Amniotic epithelial cell (primary cell): ENCODE data around the gene TMEM259.

ENCODE experiments used
- DNase-seq: peaks from one replicate; pipeline ENCODE4 v3.0.0-alpha.2; 2010; ENCODE audit warnings: low read depth

The TMEM259 gene

DNA sequence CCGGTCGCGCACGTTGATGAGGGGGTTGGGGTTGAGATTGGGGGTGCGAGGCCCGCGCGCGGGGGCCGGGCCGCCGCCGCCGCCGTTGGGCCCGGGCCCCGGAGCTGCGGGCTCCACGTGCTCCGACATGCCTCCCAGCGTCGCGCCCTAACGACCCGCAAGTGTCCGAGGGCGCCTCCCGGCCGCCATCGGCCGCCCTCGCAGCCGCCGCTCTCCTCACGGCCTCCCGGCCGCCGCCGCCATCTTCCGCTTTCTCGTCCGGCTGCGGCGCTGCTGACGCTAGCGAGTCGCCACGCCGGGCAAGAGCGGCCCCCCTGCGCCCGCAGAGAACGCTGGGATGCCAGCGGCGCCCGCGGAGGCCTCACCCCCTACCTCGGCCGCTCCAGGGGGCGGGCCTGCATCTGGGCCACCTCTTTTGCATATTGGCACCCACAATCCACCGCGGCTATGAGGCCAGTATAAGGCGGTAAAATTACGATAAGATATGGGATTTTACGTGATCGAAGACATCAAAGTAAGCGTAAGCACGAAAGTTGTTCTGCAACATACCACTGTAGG lies at the start of gene TMEM259:
Gene TMEM259 (minus strand): TSS at position 256 of the 558 bp plus-strand sequence. CDS start 127 bp downstream, at position 129.
- peak; percentile 95 for DNase-seq

DNA sequence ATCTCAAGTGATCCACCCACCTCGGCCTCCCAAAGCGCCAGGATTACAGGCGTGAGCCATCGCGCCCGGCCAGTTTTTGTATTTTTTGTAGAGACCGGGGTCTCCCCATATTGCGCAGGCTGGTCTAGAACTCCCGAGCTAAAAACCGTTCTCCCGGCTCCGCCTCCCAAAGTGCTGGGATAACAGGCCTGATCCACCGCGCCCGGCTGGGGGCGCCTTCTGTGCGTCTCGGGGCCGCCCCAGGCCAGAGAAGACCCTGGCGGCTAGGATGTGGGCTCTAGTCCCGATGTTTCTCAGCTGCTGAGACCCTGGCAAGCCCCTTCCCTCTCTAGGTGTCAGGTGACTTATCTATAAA lies 49.6 kb upstream of the TMEM259 start:
- no peak for DNase-seq

DNA sequence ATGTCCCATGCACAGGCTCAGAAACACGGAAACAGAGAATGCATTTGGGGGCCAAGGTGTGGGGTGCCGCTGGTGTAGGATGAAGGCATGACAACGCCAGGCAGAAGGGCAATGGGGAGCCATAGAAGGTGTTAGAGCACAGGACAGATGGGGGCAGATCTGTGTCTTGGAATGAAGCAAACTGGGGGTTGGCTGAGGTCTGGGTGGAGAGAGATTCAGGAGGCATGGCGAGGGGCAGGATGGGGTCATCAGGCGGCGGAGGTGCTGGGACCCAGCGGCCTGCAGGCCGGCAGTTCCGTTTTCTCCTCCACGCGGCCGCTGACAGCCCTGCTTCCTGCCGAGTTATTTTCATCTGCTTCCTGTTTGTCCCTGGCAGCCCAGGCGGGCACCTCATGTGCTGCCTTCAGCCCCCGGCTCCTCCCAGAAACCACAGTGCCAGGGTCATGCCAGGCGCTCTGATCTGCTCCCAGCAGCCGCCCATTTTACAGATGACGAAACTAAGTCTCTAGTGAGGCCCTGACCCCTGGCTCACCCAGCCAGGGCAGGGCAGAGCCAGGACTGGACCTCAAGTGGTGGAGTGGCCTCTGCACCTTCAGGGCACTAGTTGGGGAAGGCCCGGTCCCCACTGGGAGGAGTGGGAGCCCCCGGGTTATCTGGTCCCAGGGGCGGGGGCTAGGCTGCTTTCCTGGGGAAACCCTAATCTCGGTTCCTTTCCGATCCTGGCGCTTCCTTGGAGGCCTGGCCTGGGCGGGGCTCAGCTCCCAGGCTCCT lies 48.3 kb upstream of the TMEM259 start:
- DNase-seq: no peak

DNA sequence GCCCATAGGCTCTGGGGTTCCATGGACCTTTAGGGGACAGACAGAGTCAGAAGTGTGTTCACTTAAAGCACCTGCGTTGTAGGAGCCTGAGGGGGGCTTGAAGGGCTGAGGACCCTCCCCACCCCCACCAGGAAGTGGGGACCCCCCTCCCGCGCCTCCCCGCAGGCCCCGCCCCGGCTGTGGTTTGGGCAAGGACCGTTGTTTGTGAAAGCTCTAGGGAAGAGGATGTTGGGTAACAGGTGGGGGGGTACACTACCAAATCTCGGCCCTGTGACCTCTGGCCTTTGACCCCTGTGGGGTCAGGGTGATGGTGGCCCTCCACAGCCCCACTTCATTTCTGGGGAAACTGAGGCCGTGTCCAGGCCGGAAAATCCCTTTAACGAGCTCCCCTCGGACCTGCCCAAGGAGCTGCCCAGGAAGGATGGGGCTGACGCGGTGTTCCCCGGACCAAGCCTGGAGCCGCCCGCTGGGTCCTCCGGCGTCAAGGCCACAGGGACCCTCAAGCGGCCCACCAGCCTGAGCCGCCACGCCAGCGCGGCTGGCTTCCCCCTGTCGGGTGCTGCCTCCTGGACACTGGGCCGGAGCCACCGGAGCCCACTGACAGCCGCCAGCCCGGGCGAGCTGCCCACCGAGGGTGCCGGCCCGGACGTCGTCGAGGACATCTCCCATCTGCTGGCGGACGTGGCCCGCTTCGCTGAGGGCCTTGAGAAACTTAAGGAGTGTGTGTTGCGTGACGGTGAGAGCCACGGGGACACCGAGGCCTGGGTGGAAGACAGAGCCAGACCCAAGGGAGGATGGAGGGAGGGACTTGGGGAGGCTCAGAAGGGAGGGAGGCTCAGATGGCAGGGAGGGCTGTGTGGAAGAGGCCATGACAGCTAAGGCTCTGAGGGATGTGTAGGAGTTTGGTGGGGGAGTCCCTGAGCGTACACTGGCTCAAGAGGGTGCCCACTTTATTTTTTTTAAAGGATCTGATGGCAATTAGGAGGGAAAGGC lies 47.4 kb upstream of the TMEM259 start:
- DNase-seq: no peak

DNA sequence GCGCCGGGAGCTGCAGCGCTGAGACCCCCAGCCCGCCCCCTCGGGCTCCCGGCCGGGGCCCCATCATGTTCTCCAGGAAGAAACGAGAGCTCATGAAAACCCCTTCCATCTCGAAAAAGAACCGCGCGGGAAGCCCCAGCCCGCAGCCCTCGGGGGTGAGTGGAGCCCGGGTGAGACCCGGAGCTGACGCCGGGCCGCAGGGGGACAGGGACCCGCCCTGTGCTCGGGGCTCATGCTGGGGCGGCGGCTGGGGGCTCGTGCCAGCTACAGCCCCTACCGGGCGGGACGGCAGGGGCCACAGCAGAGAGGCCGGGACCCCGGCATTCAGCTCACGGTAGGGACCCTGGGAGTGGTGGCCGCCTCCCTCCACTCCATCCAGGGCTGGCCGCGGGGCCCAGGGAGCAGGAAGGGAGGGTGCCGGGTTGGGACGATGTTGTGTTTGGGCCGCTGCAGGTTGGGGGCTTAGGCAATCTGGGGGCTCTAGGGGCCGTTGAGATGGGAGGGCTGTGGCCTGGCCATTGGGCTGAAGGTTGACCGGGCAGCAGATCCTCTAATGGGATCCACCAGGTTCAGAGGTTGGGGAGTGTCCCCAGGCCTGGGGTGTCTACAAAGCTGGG lies 46.5 kb upstream of the TMEM259 start:
- no peak for DNase-seq

DNA sequence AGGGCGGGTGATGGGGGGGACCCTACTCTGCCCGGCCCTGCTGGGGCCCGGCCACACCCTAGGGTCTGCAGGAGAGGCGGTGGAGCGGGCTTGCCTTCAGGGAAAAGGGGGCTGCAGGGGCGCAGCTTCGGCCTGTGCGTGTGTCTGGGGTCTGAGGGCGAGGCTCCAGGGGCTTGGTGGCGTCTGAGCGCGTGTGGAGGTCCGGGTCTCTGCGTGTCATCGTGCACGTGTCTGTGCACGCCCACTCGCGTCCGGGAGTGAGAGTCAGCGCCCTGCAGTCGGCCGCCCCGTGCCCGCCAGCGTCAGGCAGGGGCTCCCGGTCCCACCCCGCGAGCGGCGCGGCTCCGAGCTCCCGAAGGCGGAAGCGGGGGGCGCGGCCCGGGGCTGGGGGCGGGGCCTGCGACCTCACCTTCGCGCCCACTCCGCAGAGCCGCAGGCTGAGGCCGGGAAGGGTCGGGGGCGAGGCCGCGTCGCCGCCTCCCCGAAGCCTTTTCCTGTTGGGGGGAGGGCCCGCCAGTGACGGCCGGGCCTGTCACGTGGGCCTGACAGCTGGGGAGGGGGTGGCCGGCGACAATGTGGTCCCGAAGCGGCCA lies 45.9 kb upstream of the TMEM259 start, which contains the start of gene ARHGAP45:
Gene ARHGAP45 (plus strand): TSS at position 420 of the 593 bp plus-strand sequence. CDS start 239 bp downstream, outside the sequence.
- DNase-seq: no peak

DNA sequence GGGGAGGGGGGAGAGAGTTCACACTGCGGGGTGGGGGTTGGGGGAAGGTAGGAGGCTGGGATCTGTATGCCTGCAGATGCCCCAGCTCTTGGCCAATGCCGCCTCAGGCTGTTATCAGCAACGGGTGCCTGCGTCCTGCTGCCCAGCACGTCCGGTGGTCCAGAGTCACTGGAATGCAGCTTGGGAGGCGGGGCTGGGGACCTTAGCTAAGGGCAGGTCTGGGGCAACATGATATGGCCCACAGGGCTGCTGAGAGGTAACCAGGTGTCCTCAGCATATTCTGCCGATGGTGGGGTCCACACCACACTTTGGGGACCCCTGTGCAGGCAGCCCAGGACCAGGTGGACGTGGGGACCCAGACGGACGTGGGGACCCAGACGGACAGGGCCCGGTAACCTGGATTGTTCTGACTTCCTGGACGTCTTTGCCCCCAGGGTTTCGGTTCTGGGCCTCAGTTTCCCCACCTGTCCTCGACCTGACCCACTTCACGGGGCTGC lies 45.4 kb upstream of the TMEM259 start:
- DNase-seq: no peak

DNA sequence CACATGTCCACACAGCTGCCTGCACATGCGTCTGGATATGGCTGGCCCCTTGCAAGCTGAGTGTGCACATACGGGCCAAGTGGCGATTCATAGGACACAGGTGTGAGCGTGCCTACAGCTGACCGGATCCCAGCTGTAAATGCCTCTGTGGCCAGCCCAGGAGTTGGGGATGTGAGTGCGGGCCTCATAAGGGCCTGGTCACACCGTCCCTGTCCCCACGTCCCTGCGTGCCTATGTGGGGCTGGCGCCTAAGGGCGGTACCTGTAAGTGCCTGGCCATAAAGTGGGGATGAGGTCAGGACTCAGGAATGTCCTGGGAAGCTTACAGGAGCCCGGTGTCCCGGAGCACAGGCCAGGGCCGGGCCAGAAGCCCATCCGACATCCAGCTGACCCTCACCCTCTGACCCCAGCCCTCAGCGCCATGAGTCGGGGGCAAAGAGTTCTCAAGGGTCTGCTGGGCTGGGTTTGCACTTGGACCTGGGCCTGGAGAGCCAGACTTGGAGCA lies 44.7 kb upstream of the TMEM259 start:
- DNase-seq: no peak

DNA sequence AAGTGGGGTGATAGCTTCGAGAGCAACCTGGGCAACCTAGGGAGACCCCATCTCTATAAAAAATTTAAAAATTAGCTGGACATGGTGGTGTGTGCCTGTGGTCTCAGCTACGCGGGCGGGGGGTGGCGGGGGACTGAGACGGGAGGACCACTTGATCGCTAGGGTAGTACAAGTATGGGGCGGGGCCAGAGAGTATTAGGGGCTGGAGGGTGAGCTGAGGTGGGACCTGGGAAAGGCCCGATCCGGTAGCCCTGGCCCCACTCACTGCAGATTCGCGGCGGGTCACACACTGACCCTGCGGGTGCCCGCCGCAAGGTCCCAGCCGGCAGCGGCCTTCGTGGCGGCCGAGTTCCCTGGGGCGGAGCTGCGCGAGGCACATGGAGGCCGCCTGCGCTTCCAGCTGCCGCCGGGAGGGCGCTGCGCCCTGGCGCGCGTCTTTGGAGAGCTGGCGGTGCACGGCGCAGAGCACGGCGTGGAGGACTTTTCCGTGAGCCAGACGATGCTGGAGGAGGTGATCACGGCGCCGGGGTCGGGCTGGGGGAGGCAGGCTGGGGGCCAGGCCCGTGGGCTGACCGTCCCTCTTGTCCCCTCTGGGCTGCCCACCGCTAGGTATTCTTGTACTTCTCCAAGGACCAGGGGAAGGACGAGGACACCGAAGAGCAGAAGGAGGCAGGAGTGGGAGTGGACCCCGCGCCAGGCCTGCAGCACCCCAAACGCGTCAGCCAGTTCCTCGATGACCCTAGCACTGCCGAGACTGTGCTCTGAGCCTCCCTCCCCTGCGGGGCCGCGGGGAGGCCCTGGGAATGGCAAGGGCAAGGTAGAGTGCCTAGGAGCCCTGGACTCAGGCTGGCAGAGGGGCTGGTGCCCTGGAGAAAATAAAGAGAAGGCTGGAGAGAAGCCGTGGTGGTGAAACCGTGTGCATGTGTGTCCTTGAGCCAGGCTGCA lies 44.0 kb upstream of the TMEM259 start:
- DNase-seq: peak; percentile 58

DNA sequence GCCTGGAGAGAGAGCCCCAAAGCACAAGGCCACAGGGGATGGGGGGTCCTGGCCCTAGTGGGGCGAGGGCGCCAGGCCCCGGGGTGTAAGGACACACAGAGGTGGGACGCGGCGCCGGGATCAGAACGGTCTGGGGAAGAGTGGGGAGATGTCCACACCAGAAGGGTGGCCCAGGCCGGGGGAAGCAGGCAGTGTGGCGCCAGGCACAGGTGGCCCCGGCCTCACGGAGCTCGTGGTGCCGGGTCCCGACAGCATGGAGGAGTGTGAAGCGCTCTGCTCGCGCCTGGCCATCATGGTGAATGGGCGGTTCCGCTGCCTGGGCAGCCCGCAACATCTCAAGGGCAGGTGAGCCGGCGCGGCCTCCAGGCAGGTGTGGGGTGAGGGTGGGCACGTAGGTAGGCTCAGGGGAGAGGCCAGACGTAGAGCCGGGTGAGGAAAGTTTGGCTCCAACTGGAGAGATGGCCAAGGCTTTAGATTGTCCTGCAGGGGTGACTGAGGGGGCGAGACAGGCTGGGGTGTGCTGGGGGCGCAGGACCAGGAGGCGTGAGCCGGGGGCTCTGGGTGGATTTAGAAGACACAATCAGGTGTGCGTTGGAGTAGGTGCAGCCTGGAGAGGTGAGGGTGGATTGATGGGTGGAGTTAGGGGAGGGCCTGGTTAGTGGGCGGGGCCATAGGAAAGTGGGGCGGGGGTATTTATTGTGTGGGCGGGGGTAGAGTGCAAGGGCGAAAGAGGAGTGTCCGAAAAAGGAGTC lies 43.2 kb upstream of the TMEM259 start:
- DNase-seq: no peak

DNA sequence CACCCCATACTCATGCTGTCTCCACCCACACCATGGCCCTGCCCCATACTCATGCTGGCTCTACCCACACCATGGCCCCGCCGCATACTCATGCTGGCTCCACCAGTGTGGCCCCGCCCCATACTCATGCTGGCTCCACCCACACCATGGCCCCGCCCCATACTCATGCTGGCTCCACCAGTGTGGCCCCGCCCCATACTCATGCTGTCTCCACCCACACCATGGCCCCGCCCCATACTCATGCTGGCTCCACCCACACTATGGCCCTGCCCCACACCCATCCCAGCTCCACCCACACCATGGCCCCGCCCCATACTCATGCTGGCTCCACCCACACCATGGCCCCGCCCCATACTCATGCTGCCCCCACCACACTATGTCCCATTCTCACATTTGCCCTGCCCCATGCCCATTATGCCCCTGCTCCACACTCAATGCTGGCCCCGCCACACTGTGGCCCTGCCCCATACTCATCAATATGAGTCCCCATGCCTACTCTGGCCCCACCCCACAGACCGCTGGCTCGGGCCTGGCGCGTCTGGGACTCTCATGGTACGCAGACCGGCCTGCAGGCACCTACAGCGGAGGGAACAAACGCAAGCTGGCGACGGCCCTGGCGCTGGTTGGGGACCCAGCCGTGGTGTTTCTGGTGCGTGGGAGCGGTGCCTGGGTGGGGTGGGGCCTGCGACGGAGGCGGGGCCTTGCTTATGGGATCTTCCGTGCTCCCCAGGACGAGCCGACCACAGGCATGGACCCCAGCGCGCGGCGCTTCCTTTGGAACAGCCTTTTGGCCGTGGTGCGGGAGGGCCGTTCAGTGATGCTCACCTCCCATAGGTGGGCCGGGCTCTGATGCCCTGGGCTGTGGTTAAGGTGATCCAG lies 42.3 kb upstream of the TMEM259 start:
- DNase-seq: no peak

DNA sequence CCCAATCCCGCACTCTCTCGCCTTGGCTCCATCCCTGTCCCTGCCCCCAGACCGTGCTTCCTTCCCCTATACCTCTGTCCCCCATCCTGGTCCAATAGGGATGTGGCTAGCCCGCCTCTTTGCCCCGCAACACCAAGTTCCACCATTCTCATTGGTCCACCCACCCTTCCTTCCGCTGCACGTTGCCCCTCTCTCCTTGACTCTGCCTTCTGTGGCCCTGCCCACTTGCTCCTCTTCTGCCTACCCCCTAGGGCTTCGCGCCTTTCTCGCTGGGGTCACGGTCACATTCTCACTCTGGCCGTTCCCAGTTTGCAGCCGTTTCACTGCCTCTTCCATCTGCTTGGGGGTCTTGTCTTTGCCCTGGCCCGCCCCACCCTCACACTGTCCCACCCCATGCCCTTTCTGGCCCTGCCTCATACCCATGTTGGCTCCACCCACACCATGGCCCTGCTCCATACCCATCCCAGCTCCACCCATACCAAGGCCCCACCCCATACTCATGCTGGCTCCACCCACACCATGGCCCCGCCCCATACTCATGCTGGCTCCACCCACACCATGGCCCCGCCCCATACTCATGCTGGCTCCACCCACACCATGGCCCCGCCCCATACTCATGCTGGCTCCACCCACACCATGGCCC lies 41.6 kb upstream of the TMEM259 start:
- no peak for DNase-seq

DNA sequence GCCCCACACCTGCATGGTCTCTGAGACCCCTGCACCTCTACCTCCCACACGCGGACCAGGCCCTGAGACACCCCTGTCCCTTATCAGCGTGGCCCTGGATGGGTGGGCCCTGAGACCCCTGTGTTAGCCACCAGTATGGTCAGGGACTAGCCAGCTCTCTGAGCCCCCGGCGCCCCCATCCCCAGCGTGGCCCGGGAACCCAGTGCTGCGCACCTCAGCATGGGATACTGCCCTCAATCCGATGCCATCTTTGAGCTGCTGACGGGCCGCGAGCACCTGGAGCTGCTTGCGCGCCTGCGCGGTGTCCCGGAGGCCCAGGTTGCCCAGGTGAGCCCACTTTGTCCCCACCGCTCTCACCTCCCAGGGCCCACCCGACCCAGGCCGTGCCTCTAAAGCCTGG lies 41.1 kb upstream of the TMEM259 start:
- no peak for DNase-seq

DNA sequence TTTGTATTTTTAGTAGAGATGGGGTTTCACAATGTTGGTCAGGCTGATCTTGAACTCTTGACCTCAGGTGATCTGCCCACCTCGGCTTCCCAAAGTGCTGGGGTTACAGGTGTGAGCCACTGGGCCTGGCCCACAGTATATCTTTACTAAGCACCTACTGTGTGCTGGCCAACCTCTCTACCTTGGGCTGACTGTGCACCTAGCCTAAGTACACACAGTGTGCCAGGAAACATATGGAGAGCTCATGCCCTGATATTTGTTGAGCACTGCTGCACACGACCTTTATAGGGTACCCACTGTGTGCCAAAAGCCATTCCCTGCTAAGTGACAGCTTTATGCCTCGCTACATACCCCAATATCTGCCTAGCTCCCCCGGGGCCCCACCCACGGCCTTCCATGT lies 39.8 kb upstream of the TMEM259 start:
- no peak for DNase-seq

DNA sequence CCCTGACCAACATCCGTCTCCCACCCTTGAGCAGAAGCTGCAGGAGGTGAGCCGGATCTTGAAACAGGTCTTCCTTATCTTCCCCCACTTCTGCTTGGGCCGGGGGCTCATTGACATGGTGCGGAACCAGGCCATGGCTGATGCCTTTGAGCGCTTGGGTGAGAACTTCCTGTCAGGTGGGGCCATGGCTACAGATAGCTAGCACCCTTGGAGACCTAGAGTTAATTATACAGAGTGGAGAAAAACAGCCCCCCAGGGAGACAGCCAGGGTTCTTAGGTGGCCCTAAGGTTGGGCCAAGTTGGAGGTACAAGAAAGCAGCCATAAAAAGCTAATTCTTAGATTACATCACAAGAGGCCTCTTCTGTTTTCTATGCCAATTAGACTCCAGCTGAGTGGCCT lies 37.2 kb upstream of the TMEM259 start:
- no peak for DNase-seq

DNA sequence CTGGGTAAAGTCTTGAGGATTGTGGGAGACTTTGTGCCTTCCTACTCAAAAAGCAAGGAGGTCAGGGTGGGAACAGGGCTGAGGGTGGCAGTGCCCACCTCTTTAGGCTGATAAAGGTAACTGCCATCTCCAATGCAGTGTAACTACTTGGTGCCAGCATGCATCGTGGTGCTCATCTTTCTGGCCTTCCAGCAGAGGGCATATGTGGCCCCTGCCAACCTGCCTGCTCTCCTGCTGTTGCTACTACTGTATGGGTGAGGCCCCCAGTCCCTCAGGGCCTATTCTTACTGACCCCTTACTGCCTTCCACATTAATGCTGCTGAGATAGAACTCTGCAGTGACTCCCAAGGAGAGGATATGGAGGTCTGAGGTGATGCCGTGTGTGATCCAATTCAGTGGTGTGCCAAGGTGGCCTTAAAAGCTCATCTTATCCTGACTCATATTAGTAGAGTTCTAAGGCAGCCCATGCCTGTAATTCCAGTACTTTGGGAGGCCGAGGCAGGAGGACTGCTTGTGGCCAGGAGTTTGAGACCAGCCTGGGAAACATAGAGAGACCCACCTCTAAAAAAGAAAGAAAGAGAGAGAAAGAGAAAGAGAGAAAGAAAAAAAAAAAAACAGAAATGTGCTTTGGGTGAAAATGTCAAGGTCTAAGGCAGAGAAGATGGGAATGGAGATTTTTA lies 36.4 kb upstream of the TMEM259 start:
- DNase-seq: peak; percentile 76

DNA sequence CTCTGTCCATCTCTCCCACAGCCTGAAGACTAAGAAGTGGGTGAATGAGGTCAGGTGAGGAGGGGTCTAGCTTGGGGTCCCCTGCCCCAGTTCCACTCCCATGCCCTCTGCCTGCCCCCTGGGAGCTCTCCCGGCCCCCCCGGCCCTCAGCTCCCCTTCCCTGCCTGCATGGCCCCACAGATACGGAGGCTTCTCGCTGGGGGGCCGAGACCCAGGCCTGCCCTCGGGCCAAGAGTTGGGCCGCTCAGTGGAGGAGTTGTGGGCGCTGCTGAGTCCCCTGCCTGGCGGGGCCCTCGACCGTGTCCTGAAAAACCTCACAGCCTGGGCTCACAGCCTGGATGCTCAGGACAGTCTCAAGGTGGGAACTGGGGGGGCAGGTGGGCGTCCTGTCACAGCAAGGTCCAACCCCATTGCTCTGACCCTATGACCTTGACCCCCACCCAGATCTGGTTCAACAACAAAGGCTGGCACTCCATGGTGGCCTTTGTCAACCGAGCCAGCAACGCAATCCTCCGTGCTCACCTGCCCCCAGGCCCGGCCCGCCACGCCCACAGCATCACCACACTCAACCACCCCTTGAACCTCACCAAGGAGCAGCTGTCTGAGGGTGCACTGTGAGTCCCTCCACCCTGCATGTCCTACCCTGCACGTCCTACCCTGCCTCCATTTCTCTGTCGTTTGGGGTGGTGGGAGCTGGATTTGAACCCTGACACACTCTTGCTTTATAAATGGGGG lies 35.1 kb upstream of the TMEM259 start:
- no peak for DNase-seq
